Endothelial cell of umbilical vein (primary cell): ENCODE data around the gene SLC35E2B. TPM values are rescaled to one million over a fixed set of nuclear protein-coding genes. Genes with fewer than 3 reads are reported as not detected.

Experiments used
- BruUV-seq: library from RNA; stranded (reverse); fragments of 400-500 nt; replicated peaks from 2 replicates; lab custom pipeline; 2021; lab: Mats Ljungman, UMichigan
- CTCF ChIA-PET: fragments of 300-600, 350-600 bp; sonication (Branson Sonifier 250); formaldehyde crosslinking; loops from one replicate; lab custom pipeline; 2021; ENCODE audit warnings: antibody characterized with exemption, inconsistent platforms; lab: Charles Lee
- POLR2A ChIA-PET: fragments of 300-600, 350-600 bp; sonication (Branson Sonifier 250); formaldehyde crosslinking; loops from one replicate; lab custom pipeline; 2021; ENCODE audit warnings: antibody characterized with exemption, inconsistent platforms; lab: Charles Lee
- DNase-seq: peaks from one replicate; pipeline ENCODE4 v3.0.0-alpha.2; 2011; ENCODE audit warnings: low read depth, low spot score
- FAIRE-seq: peaks from 2 replicates; lab custom pipeline; 2011; peaks lifted over from hg19 to GRCh38; lab: Jason Lieb, UNC
- H2AFZ ChIP-seq: 2 replicates; pipeline ENCODE4 v1.6.0; 2012; ENCODE audit warnings: low read depth, low read length, control low read depth, inconsistent platforms
- H3K27ac ChIP-seq: 2 replicates; pipeline ENCODE4 v1.5.1; 2011; ENCODE audit warnings: low read depth, mild to moderate bottlenecking, control low read depth, low read length, moderate library complexity; ENCODE audit not compliant: insufficient read depth
- H3K27me3 ChIP-seq, 2 experiments: 2 replicates each; pipeline versions ENCODE4 v1.6.0 to v1.6.1; 2011; ENCODE audit warnings: low read length in 2 of 2, mixed read lengths in 1 of 2; ENCODE audit not compliant: control insufficient read depth in 2 of 2, insufficient read depth in 2 of 2
- H3K36me3 ChIP-seq, 2 experiments: 2 replicates in 1 of 2; 3 replicates in 1 of 2; pipeline ENCODE4 v1.5.1; 2011; ENCODE audit warnings: low read length in 2 of 2, mild to moderate bottlenecking in 1 of 2, moderate library complexity in 1 of 2; ENCODE audit not compliant: control insufficient read depth in 2 of 2, insufficient read depth in 2 of 2; ENCODE audit errors: extremely low read depth in 1 of 2
- H3K4me1 ChIP-seq: 3 replicates; pipeline ENCODE4 v1.5.1; 2011; ENCODE audit warnings: mild to moderate bottlenecking, low read length; ENCODE audit not compliant: control insufficient read depth, insufficient read depth; ENCODE audit errors: extremely low read depth
- H3K4me2 ChIP-seq: 2 replicates; pipeline ENCODE4 v1.6.1; 2011; ENCODE audit warnings: low read length, control low read depth, mixed read lengths; ENCODE audit not compliant: insufficient read depth
- H3K4me3 ChIP-seq, 3 experiments: fragments of 200-600 bp in 1 of 3; sonication (generic), shearing (Covaris generic) in 1 of 3; replicated peaks in 1 of 3; 2 replicates each; pipeline ENCODE4 v1.5.1; 2011 to 2016; ENCODE audit warnings: control low read depth in 3 of 3, low read length in 3 of 3, mild to moderate bottlenecking in 2 of 3, inconsistent platforms in 1 of 3, low read depth in 1 of 3, moderate library complexity in 1 of 3; ENCODE audit not compliant: insufficient read depth in 1 of 3
- H3K79me2 ChIP-seq: 2 replicates; pipeline ENCODE4 v1.6.0; 2012; ENCODE audit warnings: low read length, inconsistent platforms; ENCODE audit not compliant: control insufficient read depth, insufficient read depth
- H3K9ac ChIP-seq: replicated peaks from 2 replicates; pipeline ENCODE3; 2011; ENCODE audit warnings: low read length, control low read depth; ENCODE audit not compliant: insufficient read depth; ENCODE audit errors: extremely low read depth
- H3K9me1 ChIP-seq: replicated peaks from 3 replicates; pipeline ENCODE4 v1.6.0; 2011; ENCODE audit warnings: mild to moderate bottlenecking, low read length; ENCODE audit not compliant: control insufficient read depth, insufficient read depth; ENCODE audit errors: extremely low read depth
- H3K9me3 ChIP-seq: replicated peaks from 2 replicates; pipeline ENCODE4 v1.5.1; 2012; ENCODE audit warnings: low read length, inconsistent platforms; ENCODE audit not compliant: control insufficient read depth, insufficient read depth
- H4K20me1 ChIP-seq: replicated peaks from 2 replicates; pipeline ENCODE3; 2011; ENCODE audit warnings: mild to moderate bottlenecking, low read length; ENCODE audit not compliant: control insufficient read depth, insufficient read depth; ENCODE audit errors: extremely low read depth
- CTCF ChIP-seq, 2 donors: IDR thresholded peaks; 1 replicate in 1 of 2; 2 replicates in 1 of 2; pipeline ENCODE4 v1.5.1; 2011; ENCODE audit warnings: low read length in 2 of 2, mild to moderate bottlenecking in 2 of 2, moderate library complexity in 2 of 2, control low read depth in 1 of 2, inconsistent platforms in 1 of 2, low read depth in 1 of 2; ENCODE audit not compliant: insufficient read depth in 1 of 2; ENCODE audit errors: extremely low read depth in 1 of 2
- EZH2 ChIP-seq: IDR thresholded peaks from 2 replicates; pipeline ENCODE4 v1.6.1; 2012; ENCODE audit warnings: borderline replicate concordance, low read depth, mild to moderate bottlenecking, moderate library complexity, low read length, inconsistent platforms; ENCODE audit not compliant: severe bottlenecking
- FOS ChIP-seq: IDR thresholded peaks from 2 replicates; pipeline ENCODE4 v1.6.1; 2011; ENCODE audit warnings: mild to moderate bottlenecking, low read length, moderate library complexity, borderline replicate concordance; ENCODE audit not compliant: insufficient read depth
- GATA2 ChIP-seq: IDR thresholded peaks from 2 replicates; pipeline ENCODE4 v1.7.0; 2011; ENCODE audit warnings: low read depth, mild to moderate bottlenecking, moderate library complexity, mixed read lengths, low read length; ENCODE audit not compliant: insufficient read length, insufficient read depth
- JUN ChIP-seq: IDR thresholded peaks from 2 replicates; pipeline ENCODE4 v1.6.1; 2011; ENCODE audit warnings: borderline replicate concordance, low read depth; ENCODE audit not compliant: insufficient read length, insufficient read depth
- MAX ChIP-seq: IDR thresholded peaks from 2 replicates; pipeline ENCODE4 v1.6.1; 2011; ENCODE audit not compliant: insufficient read depth, insufficient read length
- MYC ChIP-seq: IDR thresholded peaks from one replicate; pipeline ENCODE4 v1.6.1; 2011; ENCODE audit warnings: mild to moderate bottlenecking, low read depth, low read length
- POLR2A ChIP-seq: IDR thresholded peaks from 2 replicates; pipeline ENCODE4 v1.6.1; 2012; ENCODE audit warnings: low read depth, mild to moderate bottlenecking, control low read depth, low read length
- POLR2AphosphoS5 ChIP-seq: IDR thresholded peaks from 2 replicates; pipeline ENCODE4 v1.6.1; 2012; ENCODE audit warnings: low read depth, mild to moderate bottlenecking, control low read depth, low read length, moderate library complexity; ENCODE audit not compliant: insufficient read depth
- dilution Hi-C: fragments of 300-500 bp; cut with MboI; formaldehyde crosslinking; loops from one replicate; pipeline ENCODE4 v1.15.0; 2019; ENCODE audit warnings: low sequenced_read_pairs; ENCODE audit not compliant: extremely low pct_ligation_motif_present
- intact Hi-C: fragments of 100-400 bp; cut with micrococcal nuclease; formaldehyde crosslinking; loops from one replicate; pipeline ENCODE4 v1.10.0; 2022
- polyA plus RNA-seq, 4 experiments: library from polyadenylated mRNA; depleted of rRNA in 3 of 4; stranded (reverse) in 3 of 4; unstranded in 1 of 4; fragments of >200 nt; gene quantifications; 2 replicates each; pipeline versions ENCODE4 v1.2.1 to v1.2.3, GENCODE V29; 2011 to 2012; ENCODE audit warnings: missing spikeins in 1 of 4
- total RNA-seq: library from RNA; stranded (reverse); gene quantifications from 2 replicates; pipeline ENCODE4 v1.2.3, GENCODE V29; 2021

The SLC35E2B gene
- total and polyA plus RNA-seq, 2 donors (not counting 3 experiments of a cell fraction or from before 2014, with no cell fraction given): 28.0 to 51.2 TPM

GRCh38 chr1:1671365-1672119 lies 21.1 kb downstream of the SLC35E2B start:
- H3K9ac ChIP-seq: no peak overlapping the region
- no peaks in the 10 kb centered on the region for H3K4me1 ChIP-seq
- H3K4me3 ChIP-seq: no peak overlapping the region
- no peak overlapping the region for H3K27ac ChIP-seq
- H3K27me3 ChIP-seq: no peaks in the 10 kb centered on the region
- intact Hi-C loops (no loop called here), dilution Hi-C loops (no loop called here)
- no TSS peak for BruUV-seq
- H4K20me1 ChIP-seq: no peaks in the 10 kb centered on the region
- no peaks in the 10 kb centered on the region for H3K9me1 ChIP-seq
- CTCF ChIA-PET: no interaction called here
- peaks cover 0 to 20% of the 10 kb centered on the region in 2 experiments for H3K36me3 ChIP-seq
- no peak overlapping the region for H3K4me2 ChIP-seq
- FAIRE-seq (no peak), DNase-seq (no peak)
- no peaks in the 10 kb centered on the region for H3K9me3 ChIP-seq
- POLR2A ChIA-PET: no interaction called here
- H2AFZ ChIP-seq: no peak overlapping the region
- H3K79me2 ChIP-seq: no peaks in the 10 kb centered on the region
- TF ChIP-seq MAX: no peak
- no peak for TF ChIP-seq POLR2AphosphoS5
- TF ChIP-seq POLR2A: no peak
- TF ChIP-seq GATA2: no peak
- no peak for TF ChIP-seq CTCF (IDR thresholded peaks at IDR 0.05; ENCODE audit: extremely low read depth in 1 of 2, insufficient read depth in 1 of 2, low read depth in 1 of 2, low read length in 2 of 2)
- TF ChIP-seq FOS: no peak
- no peak for TF ChIP-seq JUN
- TF ChIP-seq EZH2: no peak
- no peak for TF ChIP-seq MYC
